ENCODE data around the gene TRIM59.
A peak's percentile ranks its signal among the peaks of the same experiment; 100 is the strongest.

The TRIM59 gene

GRCh38 chr3:160401291-160402095, 48.1 kb downstream of the TRIM59 start:
- DNase-seq = no peak

- peak; percentile 11 for DNase-seq
These were observed 48.9 kb downstream of the TRIM59 start for GRCh38 chr3:160400702-160401150.

GRCh38 chr3:160400030-160400701, 49.4 kb downstream of the TRIM59 start:
- peak; percentile 31 for DNase-seq

GRCh38 chr3:160399125-160400029, 50.2 kb downstream of the TRIM59 start, which contains the start of the genes IFT80 and SMC4:
IFT80 (minus strand) TSS chr3:160399225; CDS start chr3:160384600, 14,625 bp downstream.
SMC4 (plus strand) TSS chr3:160399650; CDS start chr3:160400827, 1,177 bp downstream.
- peak; percentile 94 for DNase-seq

GRCh38 chr3:160398820-160399124, 50.8 kb downstream of the TRIM59 start:
- no peak for DNase-seq

- DNase-seq = no peak
These were observed 54.3 kb downstream of the TRIM59 start for GRCh38 chr3:160395297-160395696.

- no peak for DNase-seq
These were observed 55.6 kb downstream of the TRIM59 start for GRCh38 chr3:160394009-160394392.

GRCh38 chr3:160393346-160394008, 56.1 kb downstream of the TRIM59 start:
- DNase-seq = no peak

- no peak for DNase-seq
These were observed 56.8 kb downstream of the TRIM59 start for GRCh38 chr3:160392798-160393197.

- DNase-seq = no peak
These were observed 58.9 kb downstream of the TRIM59 start for GRCh38 chr3:160390565-160391138.
